SK-N-MC (cell line): ENCODE results near the gene NKAIN2.
A peak's percentile ranks its signal among the peaks of the same experiment; 100 is the strongest.
"Not testable (repeated sequence)": the region's sequence is repeated elsewhere in the genome, so short reads cannot be mapped to it uniquely, and the experiment has no call there.

Source experiments
- DNase-seq: peaks from one replicate; pipeline ENCODE4 v3.0.0-alpha.2; 2011; ENCODE audit warnings: low read depth, low spot score
- H3K27ac ChIP-seq: fragments of 200-600 bp; sonication (generic); 2 replicates; pipeline ENCODE4 v1.5.1; 2016; ENCODE audit warnings: mixed run types
- H3K36me3 ChIP-seq: fragments of 200-600 bp; sonication (generic); 2 replicates; pipeline ENCODE4 v1.6.1; 2017; ENCODE audit warnings: antibody characterized with exemption, low read length, mixed read lengths; ENCODE audit not compliant: insufficient read depth
- H3K4me3 ChIP-seq: fragments of 200-600 bp; sonication (generic); 2 replicates; pipeline ENCODE4 v1.5.1; 2016
- H3K9ac ChIP-seq: fragments of 200-600 bp; sonication (generic); 2 replicates; pipeline ENCODE4 v1.8.0; 2017; ENCODE audit warnings: mixed run types, mixed read lengths; ENCODE audit not compliant: insufficient read length
- H3K9me3 ChIP-seq: fragments of 200-600 bp; sonication (generic); 2 replicates; pipeline ENCODE4 v1.6.1; 2017; ENCODE audit warnings: low read depth, mild to moderate bottlenecking, antibody characterized with exemption, low read length, moderate library complexity, mixed read lengths
- EZH2 ChIP-seq: fragments of 200-600 bp; sonication (generic); IDR thresholded peaks from one replicate; pipeline ENCODE4 v1.6.1; 2017; ENCODE audit warnings: antibody characterized with exemption
- FOXP2 ChIP-seq: optimal IDR thresholded peaks from 2 replicates; pipeline ENCODE3; 2011; ENCODE audit warnings: mild to moderate bottlenecking, moderate library complexity; ENCODE audit not compliant: insufficient read depth; ENCODE audit errors: extremely low read length, control extremely low read depth
- POLR2AphosphoS5 ChIP-seq: IDR thresholded peaks from 2 replicates; pipeline ENCODE4 v1.6.1; 2012; ENCODE audit warnings: mild to moderate bottlenecking, low read depth, low read length, borderline replicate concordance

NKAIN2 gene

GRCh38 chr6:124688369-124688768 is 884.7 kb downstream of the NKAIN2 start:
- Histone ChIP-seq H3K9me3 (no peaks in the 10 kb centered on the region), H3K4me3 (no peak overlapping the region), H3K27ac (no peak overlapping the region), H3K9ac (no peak overlapping the region), H3K36me3 (no peaks in the 10 kb centered on the region)
- no peak for TF ChIP-seq POLR2AphosphoS5
- no peak for TF ChIP-seq EZH2
- no peak for TF ChIP-seq FOXP2
- DNase-seq = no peak

- TF ChIP-seq POLR2AphosphoS5 (no peak), FOXP2 (no peak), EZH2 (no peak)
- Histone ChIP-seq H3K9me3 (no peaks in the 10 kb centered on the region), H3K27ac (no peak overlapping the region), H3K9ac (no peak overlapping the region), H3K36me3 (no peaks in the 10 kb centered on the region), H3K4me3 (no peak overlapping the region)
- DNase-seq = no peak
Observed at GRCh38 chr6:124694139-124694705, 890.6 kb downstream of the NKAIN2 start.

GRCh38 chr6:124699038-124699437 is 895.4 kb downstream of the NKAIN2 start:
- H3K27ac ChIP-seq = no peak overlapping the region
- DNase-seq = no peak
- TF ChIP-seq EZH2 (no peak), FOXP2 (no peak), POLR2AphosphoS5 (no peak)

GRCh38 chr6:124703541-124703940 is 899.9 kb downstream of the NKAIN2 start:
- Histone ChIP-seq H3K4me3 (no peak overlapping the region), H3K9ac (no peak overlapping the region), H3K36me3 (no peaks in the 10 kb centered on the region), H3K9me3 (no peaks in the 10 kb centered on the region), H3K27ac (no peak overlapping the region)
- no peak for TF ChIP-seq POLR2AphosphoS5
- no peak for TF ChIP-seq EZH2
- TF ChIP-seq FOXP2 = no peak
- DNase-seq = no peak

More at GRCh38 chr6:124699038-124699437, 895.4 kb downstream of the NKAIN2 start:
- H3K9me3 ChIP-seq = no peaks in the 10 kb centered on the region
- H3K4me3 ChIP-seq = no peak overlapping the region
- no peaks in the 10 kb centered on the region for H3K36me3 ChIP-seq
- H3K9ac ChIP-seq = no peak overlapping the region

- H3K9me3 ChIP-seq, DNase-seq, H3K36me3 ChIP-seq, H3K9ac ChIP-seq, H3K27ac ChIP-seq, H3K4me3 ChIP-seq: not testable (repeated sequence)
Observed at GRCh38 chr6:124712532-124712931, 908.9 kb downstream of the NKAIN2 start.

GRCh38 chr6:124714728-124715127 is 911.1 kb downstream of the NKAIN2 start:
- no peak overlapping the region for H3K4me3 ChIP-seq
- H3K9me3 ChIP-seq = no peaks in the 10 kb centered on the region
- H3K9ac ChIP-seq = no peak overlapping the region
- no peak overlapping the region for H3K27ac ChIP-seq
- no peak for TF ChIP-seq POLR2AphosphoS5
- no peak for TF ChIP-seq EZH2
- no peak for TF ChIP-seq FOXP2
- no peak for DNase-seq
- H3K36me3 ChIP-seq = no peaks in the 10 kb centered on the region

GRCh38 chr6:124719913-124720312 is 916.2 kb downstream of the NKAIN2 start:
- no peak overlapping the region for H3K9ac ChIP-seq
- H3K36me3 ChIP-seq = no peaks in the 10 kb centered on the region
- H3K9me3 ChIP-seq = no peaks in the 10 kb centered on the region
- H3K4me3 ChIP-seq = no peak overlapping the region
- no peak for DNase-seq
- no peak for TF ChIP-seq EZH2
- TF ChIP-seq FOXP2 = no peak
- TF ChIP-seq POLR2AphosphoS5 = no peak
- H3K27ac ChIP-seq = no peak overlapping the region

- Histone ChIP-seq H3K36me3 (no peaks in the 10 kb centered on the region), H3K4me3 (no peak overlapping the region), H3K27ac (no peak overlapping the region), H3K9me3 (no peaks in the 10 kb centered on the region), H3K9ac (no peak overlapping the region)
- TF ChIP-seq EZH2 = no peak
- no peak for TF ChIP-seq FOXP2
- no peak for TF ChIP-seq POLR2AphosphoS5
- DNase-seq = no peak
Observed at GRCh38 chr6:124721331-124721730, 917.7 kb downstream of the NKAIN2 start.

GRCh38 chr6:124722141-124722878 is 918.6 kb downstream of the NKAIN2 start:
- peak overlapping the region; percentile 42; the same call in 1 of the 2 replicates for H3K27ac ChIP-seq
- TF ChIP-seq EZH2 = no peak
- no peak for TF ChIP-seq POLR2AphosphoS5
- no peak for TF ChIP-seq FOXP2
- H3K9ac ChIP-seq = no peak overlapping the region
- no peaks in the 10 kb centered on the region for H3K9me3 ChIP-seq
- DNase-seq = no peak
- no peak overlapping the region for H3K4me3 ChIP-seq
- no peaks in the 10 kb centered on the region for H3K36me3 ChIP-seq
